GM12878 (cell line): ENCODE measurements around the gene COX4I2. TPM values are rescaled to one million over a fixed set of nuclear protein-coding genes. Genes with fewer than 3 reads are reported as not detected.

Experiments used
- ATAC-seq: fragments of 200-7000 bp; cut with Tn5 transposase; 3 replicates; pipeline ENCODE4 v1.9.1; 2020; ENCODE audit warnings: mild to moderate bottlenecking, moderate library complexity
- BruUV-seq: library from RNA; stranded (reverse); fragments of 400-500 nt; replicated peaks from 2 replicates; lab custom pipeline; 2021; lab: Mats Ljungman, UMichigan
- CTCF ChIA-PET: fragments of 300-600 bp; sonication (Branson Sonifier 250); formaldehyde crosslinking; extraction: SDS; loops from one replicate; lab custom pipeline; 2021; ENCODE audit warnings: inconsistent platforms; lab: Yijun Ruan, JAX
- POLR2A ChIA-PET: fragments of 350-600 bp; formaldehyde crosslinking; extraction: SDS; loops from one replicate; lab custom pipeline; 2021; ENCODE audit warnings: inconsistent platforms; lab: Charles Lee
- RAD21 ChIA-PET: fragments of 300-600 bp; sonication (Branson Sonifier 250); formaldehyde crosslinking; loops from one replicate; lab custom pipeline; 2023; ENCODE audit warnings: antibody characterized with exemption; ENCODE audit not compliant: unreplicated experiment; lab: Charles Lee
- SMC1A ChIA-PET: fragments of 300-600 bp; sonication (Branson Sonifier 250); formaldehyde crosslinking; loops from one replicate; lab custom pipeline; 2023; ENCODE audit not compliant: unreplicated experiment, uncharacterized antibody; lab: Charles Lee
- DNase-seq: peaks from one replicate; pipeline ENCODE4 v3.0.0-alpha.2; 2011; ENCODE audit warnings: low read depth, low spot score
- FAIRE-seq: peaks from 3 replicates; lab custom pipeline; 2011; peaks lifted over from hg19 to GRCh38; lab: Jason Lieb, UNC
- H2AFZ ChIP-seq: 2 replicates; pipeline ENCODE4 v1.6.0; 2011; ENCODE audit warnings: low read depth, low read length, control low read depth; ENCODE audit not compliant: control insufficient read depth
- H3K27ac ChIP-seq: 2 replicates; pipeline ENCODE4 v1.5.1; 2011; ENCODE audit warnings: control low read depth; ENCODE audit not compliant: control insufficient read depth, insufficient read depth
- H3K27me3 ChIP-seq, 2 experiments: replicated peaks in 1 of 2; 2 replicates each; pipeline versions ENCODE4 v1.6.0 to v1.6.1; 2011; ENCODE audit warnings: low read length in 1 of 2; ENCODE audit not compliant: control insufficient read depth in 2 of 2, insufficient read depth in 2 of 2
- H3K36me3 ChIP-seq, 2 experiments: 2 replicates each; pipeline ENCODE4 v1.5.1; 2011; ENCODE audit warnings: low read length in 1 of 2; ENCODE audit not compliant: control insufficient read depth in 2 of 2, insufficient read depth in 2 of 2
- H3K4me1 ChIP-seq: 2 replicates; pipeline ENCODE4 v1.6.1; 2011; ENCODE audit warnings: mild to moderate bottlenecking, low read length, moderate library complexity, mixed read lengths; ENCODE audit not compliant: control insufficient read depth, insufficient read depth
- H3K4me2 ChIP-seq: 2 replicates; pipeline ENCODE4 v1.6.0; 2011; ENCODE audit warnings: control low read depth; ENCODE audit not compliant: control insufficient read depth, insufficient read depth
- H3K4me3 ChIP-seq: fragments of 200-600 bp; sonication (generic); 2 replicates; pipeline ENCODE4 v1.5.1; 2016
- H3K79me2 ChIP-seq: 2 replicates; pipeline ENCODE4 v1.6.0; 2011; ENCODE audit warnings: low read length; ENCODE audit not compliant: control insufficient read depth, insufficient read depth
- H3K9ac ChIP-seq: 2 replicates; pipeline ENCODE4 v1.8.0; 2011; ENCODE audit warnings: low read length, control low read depth, mixed read lengths; ENCODE audit not compliant: control insufficient read depth, insufficient read depth
- H3K9me3 ChIP-seq: replicated peaks from 3 replicates; pipeline ENCODE4 v1.5.1; 2011; ENCODE audit warnings: mild to moderate bottlenecking, low read length; ENCODE audit not compliant: control insufficient read depth, insufficient read depth
- H4K20me1 ChIP-seq: 2 replicates; pipeline ENCODE4 v1.6.0; 2011; ENCODE audit not compliant: control insufficient read depth, insufficient read depth
- BACH1 ChIP-seq: fragments of 450-650 bp; IDR thresholded peaks from 2 replicates; pipeline ENCODE4 v1.6.1; 2017; ENCODE audit warnings: mild to moderate bottlenecking, borderline replicate concordance
- MLLT1 ChIP-seq: fragments of 450-650 bp; IDR thresholded peaks from 2 replicates; pipeline ENCODE4 v1.6.1; 2016; ENCODE audit warnings: mild to moderate bottlenecking
- MYB ChIP-seq: fragments of 150-350 bp; IDR thresholded peaks from 2 replicates; pipeline ENCODE4 v1.6.1; 2014; ENCODE audit warnings: mild to moderate bottlenecking, low read depth, low read length, borderline replicate concordance
- NR2F1 ChIP-seq: fragments of 450-650 bp; conservative IDR thresholded peaks from 2 replicates; pipeline ENCODE4 v1.6.1; 2017; ENCODE audit warnings: mild to moderate bottlenecking
- RAD21 ChIP-seq: IDR thresholded peaks from 2 replicates; pipeline ENCODE4 v1.6.1; 2011; ENCODE audit warnings: mild to moderate bottlenecking, low read depth, low read length, moderate library complexity; ENCODE audit not compliant: insufficient read depth
- SMAD5 ChIP-seq: IDR thresholded peaks from 2 replicates; pipeline ENCODE4 v1.6.1; 2016; ENCODE audit warnings: antibody characterized with exemption, low read depth
- USF2 ChIP-seq: IDR thresholded peaks from 2 replicates; pipeline ENCODE4 v1.6.1; 2011; ENCODE audit warnings: low read depth, low read length, improper control_type of control experiment, borderline replicate concordance
- ZNF217 ChIP-seq: fragments of 450-650 bp; IDR thresholded peaks from 2 replicates; pipeline ENCODE4 v1.6.1; 2017; ENCODE audit warnings: antibody characterized with exemption, mild to moderate bottlenecking
- WGBS: methylation state at CpG from one replicate; pipeline ENCODE4 v1.1.6; 2016; ENCODE audit warnings: low lambda C conversion rate; ENCODE audit not compliant: insufficient replicate concordance, insufficient coverage; ENCODE audit errors: missing lambda C conversion rate; 5-methylcytosine and 5-hydroxymethylcytosine counted together
- in situ Hi-C: fragments of 300-500 bp; cut with MboI; formaldehyde crosslinking; loops from 9 replicates; pipeline ENCODE4 v1.14.3; 2018; ENCODE audit warnings: mixed read lengths
- intact Hi-C: fragments of 100-400 bp; cut with micrococcal nuclease; formaldehyde crosslinking; loops from one replicate; pipeline ENCODE4 v1.14.2; 2022; ENCODE audit not compliant: unreplicated experiment
- polyA plus RNA-seq, 11 experiments: library from polyadenylated mRNA; depleted of rRNA in 4 of 11; unstranded in 6 of 11; stranded (reverse) in 5 of 11; fragments of >200 nt; fragmentation: Nextera tagmentation in 4 of 11; fragmentation: Illumina TruSeq in 1 of 11; extraction: Ambion mirVana in 4 of 11; extraction: Trizol in 1 of 11; gene quantifications; 1 replicate in 1 of 11; 2 replicates in 10 of 11; pipeline versions ENCODE4 v1.2.1 to v1.2.3, GENCODE V29; 2011 to 2016; ENCODE audit warnings: inconsistent platforms in 2 of 11, missing spikeins in 2 of 11, low read depth in 1 of 11
- total RNA-seq, 4 experiments: library from RNA; depleted of rRNA in 3 of 4; stranded (reverse); fragments of >200 nt in 3 of 4; fragmentation: Illumina TruSeq in 1 of 4; extraction: Trizol in 1 of 4; gene quantifications; 2 replicates each; pipeline versions ENCODE4 v1.2.1 to v1.2.3, GENCODE V29; 2013 to 2021

Gene COX4I2
- total and polyA plus RNA-seq, 10 of the 15 experiments (the other 5 are each of a cell fraction or from before 2014, with no cell fraction given): not detected

- TF ChIP-seq ZNF217 (no peak), MYB (no peak), USF2 (no peak), SMAD5 (no peak), BACH1 (no peak), MLLT1 (no peak), NR2F1 (no peak), RAD21 (no peak)
- no peak for ATAC-seq
- Histone ChIP-seq H3K4me2 (no peak overlapping the region), H3K36me3 (peaks cover 4 to 21% of the 10 kb centered on the region in 2 experiments), H3K27ac (no peak overlapping the region), H3K27me3 (no peaks in the 10 kb centered on the region), H3K79me2 (peaks cover 33% of the 10 kb centered on the region), H2AFZ (no peak overlapping the region), H3K4me1 (peaks cover 32% of the 10 kb centered on the region), H3K9ac (no peak overlapping the region), H3K4me3 (no peak overlapping the region), H3K9me3 (no peaks in the 10 kb centered on the region), H4K20me1 (no peaks in the 10 kb centered on the region)
- RAD21 ChIA-PET: interaction anchor here (1.4 to 1.9 kb wide), 3 partner anchors 20 to 41 kb away, joined by 4 to 5 read pairs (median 4); no protein-coding TSS in a partner anchor
- CTCF ChIA-PET: interaction anchor here (1.0 to 7.8 kb wide), 3 partner anchors 9 to 38 kb away, joined by 3 to 141 read pairs (median 52); partner anchors contain the start of gene BCL2L1
- SMC1A ChIA-PET: interaction anchor here (0.7 to 5.9 kb wide), 4 partner anchors 9 to 38 kb away, joined by 3 to 146 read pairs (median 23); partner anchors contain the start of gene BCL2L1
- no TSS peak for BruUV-seq
- POLR2A ChIA-PET: interaction anchor here (1.6 kb wide), 3 partner anchors 11 to 40 kb away, joined by 6 read pairs; partner anchors contain the start of gene BCL2L1
- no peak for DNase-seq
- in situ Hi-C loops (no loop called here), intact Hi-C loops (no loop called here)
- FAIRE-seq: no peak
- 85% methylated on average over 3 of the region's 3 CpGs for WGBS
Measured at GRCh38 chr20:31682352-31682751, 44.6 kb downstream of the COX4I2 start.
